AG08396 (cell line): ENCODE data around the gene TNFRSF6B.
"Not testable (repeated sequence)": the region's sequence is repeated elsewhere in the genome, so short reads cannot be mapped to it uniquely, and the experiment has no call there.

Experiments used
- DNase-seq: peaks from one replicate; pipeline ENCODE4 v3.0.0; 2012; ENCODE audit warnings: low spot score, mixed read lengths

TNFRSF6B gene

GRCh38 chr20:63663332-63664066, 33.0 kb upstream of the TNFRSF6B start:
- no peak for DNase-seq

GRCh38 chr20:63664143-63664851, 32.2 kb upstream of the TNFRSF6B start:
- no peak for DNase-seq

DNA sequence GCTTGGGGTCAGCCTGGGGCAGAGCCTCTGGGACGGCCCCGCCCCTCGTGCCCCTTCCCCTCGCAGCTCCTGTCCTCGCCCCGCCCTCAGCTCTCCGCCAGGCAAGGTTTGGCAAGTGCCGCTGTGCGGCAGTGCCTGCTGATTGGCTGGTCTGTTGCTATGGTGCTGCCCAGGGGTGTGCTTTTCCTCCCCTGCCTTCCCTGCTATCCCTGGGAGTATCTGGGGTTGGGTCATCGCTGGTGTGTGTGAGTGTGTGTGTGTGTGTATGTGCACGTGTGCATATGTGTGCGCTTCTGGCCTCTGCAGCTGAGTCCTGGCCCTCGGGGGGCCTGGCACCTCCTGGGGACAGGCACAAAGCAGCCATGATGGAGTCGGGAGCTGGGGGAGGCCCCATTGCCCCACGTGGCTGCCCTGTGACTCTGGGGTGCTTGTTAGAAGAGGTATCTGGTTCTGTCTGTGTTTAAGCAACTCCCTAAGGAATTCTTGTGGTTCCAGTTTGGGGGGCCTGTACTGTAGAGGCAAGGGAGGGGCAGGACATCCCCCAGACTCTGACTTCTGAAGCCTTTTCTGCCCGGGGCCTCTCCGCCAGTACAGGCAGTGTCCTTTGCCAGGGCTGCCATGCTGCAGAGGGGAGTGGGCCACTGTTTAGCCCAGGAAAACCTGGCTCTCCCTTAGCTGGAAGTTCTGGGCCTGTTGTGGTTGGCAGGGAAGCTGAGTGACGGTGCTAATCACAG, 31.4 kb upstream of the TNFRSF6B start:
- DNase-seq = peak; percentile 61

GRCh38 chr20:63665708-63666107, 30.7 kb upstream of the TNFRSF6B start:
- no peak for DNase-seq

- DNase-seq = no peak
These were observed 28.6 kb upstream of the TNFRSF6B start for GRCh38 chr20:63667858-63668257.

GRCh38 chr20:63668351-63668750, 28.1 kb upstream of the TNFRSF6B start:
- no peak for DNase-seq

- DNase-seq = not testable (repeated sequence)
These were observed 24.8 kb upstream of the TNFRSF6B start for GRCh38 chr20:63671695-63672094.

DNA sequence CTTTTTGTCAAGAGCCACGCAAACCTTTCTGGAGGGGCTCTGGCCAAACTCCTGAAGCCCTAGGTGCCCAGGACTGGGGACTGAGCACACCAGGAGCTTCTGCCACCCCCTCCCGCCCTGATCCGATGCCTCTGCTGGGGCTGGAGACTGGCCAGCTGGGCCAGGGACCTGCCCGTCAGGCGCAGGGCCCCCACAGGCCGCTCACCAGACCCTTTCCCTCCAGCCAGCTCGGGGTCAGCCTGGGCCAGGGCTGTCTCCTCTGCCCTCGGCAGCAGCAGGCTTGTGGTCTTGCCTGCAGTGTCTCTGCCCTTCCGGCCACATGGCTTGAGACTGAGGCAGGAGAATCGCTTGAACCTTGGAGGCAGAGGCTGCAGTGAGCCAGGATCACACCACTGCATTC, 23.8 kb upstream of the TNFRSF6B start:
- no peak for DNase-seq

DNA sequence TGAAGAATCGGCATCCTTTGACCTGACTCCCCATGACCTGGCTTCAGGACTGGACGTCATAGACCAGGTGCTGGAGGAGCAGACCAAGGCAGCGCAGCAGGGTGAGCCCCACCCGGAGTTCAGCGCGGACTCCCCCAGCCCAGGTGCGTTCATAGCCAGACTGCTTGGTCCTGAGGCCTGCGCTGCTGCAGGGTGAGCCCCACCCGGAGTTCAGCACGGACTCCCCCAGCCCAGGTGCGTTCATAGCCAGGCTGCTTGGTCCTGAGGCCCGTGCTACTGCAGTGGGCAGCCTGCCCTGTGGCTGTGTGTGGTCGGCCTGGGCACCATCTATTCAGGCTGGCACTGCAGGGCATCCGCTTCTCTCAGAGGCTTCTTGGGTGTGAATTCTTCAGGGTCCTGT, 22.5 kb upstream of the TNFRSF6B start:
- DNase-seq = no peak

GRCh38 chr20:63675681-63676368, 20.6 kb upstream of the TNFRSF6B start:
- no peak for DNase-seq

- DNase-seq = no peak
These were observed 18.4 kb upstream of the TNFRSF6B start for GRCh38 chr20:63678071-63678470.

GRCh38 chr20:63678667-63679465, 17.6 kb upstream of the TNFRSF6B start:
- DNase-seq = no peak

- DNase-seq = no peak
These were observed 16.6 kb upstream of the TNFRSF6B start for GRCh38 chr20:63679799-63680305.

DNA sequence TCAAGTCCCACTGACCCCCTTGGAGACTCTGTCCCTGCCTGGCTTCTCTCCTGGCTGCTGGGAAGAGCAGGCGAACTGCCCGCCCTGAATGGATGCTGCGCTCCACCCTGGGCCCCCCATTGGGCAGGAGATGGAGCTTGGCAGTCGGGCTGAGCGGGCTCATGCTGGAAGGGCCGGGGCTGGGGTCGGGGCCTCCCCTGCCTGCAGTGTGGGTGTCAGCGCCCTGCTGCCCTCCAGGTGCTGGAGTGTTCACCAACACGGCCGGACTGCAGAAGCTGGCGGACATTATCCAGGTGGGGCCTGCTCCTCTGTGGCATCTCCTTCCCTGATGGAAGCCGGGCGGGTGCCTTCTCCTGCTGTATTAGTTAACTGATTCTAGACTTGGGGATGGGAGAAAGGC, 16.0 kb upstream of the TNFRSF6B start:
- DNase-seq = no peak

DNA sequence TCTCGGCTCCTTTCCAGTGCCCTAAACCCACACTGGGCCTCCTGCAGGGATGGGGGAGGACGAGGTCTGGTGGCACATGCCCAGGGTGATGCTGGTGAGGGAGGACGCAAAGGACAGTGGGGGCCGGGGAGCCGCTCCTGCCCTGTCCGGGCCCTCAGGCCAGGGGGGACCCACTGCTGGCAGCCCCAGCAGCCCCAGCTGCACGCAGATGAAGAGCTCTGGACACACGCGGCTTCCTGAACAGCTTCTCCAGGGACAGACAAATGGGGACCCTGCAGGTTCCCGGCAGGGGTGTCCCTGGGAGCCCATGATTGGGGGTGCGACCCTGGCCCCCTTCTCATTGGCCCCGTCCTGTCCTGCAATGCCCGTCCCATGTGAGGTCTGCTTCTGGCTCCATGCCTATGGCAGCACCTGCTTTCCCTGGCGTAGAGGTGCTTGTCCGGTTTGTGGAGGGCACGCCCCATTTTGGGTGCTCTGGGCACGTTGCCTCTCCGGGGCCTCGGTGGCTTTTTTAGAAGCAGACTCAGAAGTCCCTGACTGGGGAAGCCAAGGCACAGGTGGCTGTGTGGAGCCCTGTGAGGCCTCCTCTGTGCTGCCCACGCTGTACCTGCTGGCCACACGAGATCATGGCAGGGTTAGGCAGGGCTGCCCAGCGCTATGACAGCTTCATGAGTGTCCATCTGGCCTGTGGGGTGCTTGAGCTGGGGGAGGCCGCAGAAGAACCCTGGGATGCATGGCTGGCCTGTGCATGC, 15.4 kb upstream of the TNFRSF6B start:
- no peak for DNase-seq

GRCh38 chr20:63681609-63682142, 14.8 kb upstream of the TNFRSF6B start:
- DNase-seq = no peak

GRCh38 chr20:63682384-63683139, 13.9 kb upstream of the TNFRSF6B start:
- peak; percentile 89 for DNase-seq

GRCh38 chr20:63685269-63686026, 11.0 kb upstream of the TNFRSF6B start:
- DNase-seq = no peak

DNA sequence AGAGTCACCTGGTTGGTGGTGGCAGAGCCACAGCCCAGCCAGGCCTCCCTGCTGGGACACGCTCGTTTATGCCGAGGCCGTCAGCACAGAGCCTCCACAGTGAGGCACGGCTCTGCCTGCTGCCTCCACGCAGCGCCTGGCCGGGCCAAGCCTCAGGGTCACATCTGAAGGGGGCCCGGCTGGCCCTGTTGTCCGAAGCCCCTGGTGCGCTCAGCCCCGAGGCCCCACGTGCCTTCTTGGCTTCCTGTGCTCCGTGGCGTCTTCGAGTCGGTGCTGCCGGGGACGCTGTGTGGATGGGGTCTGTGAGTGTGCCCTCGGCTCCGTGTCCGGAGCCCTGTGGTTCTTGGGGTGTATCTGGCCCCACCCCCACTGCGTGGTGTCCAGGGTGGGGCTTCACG, 10.4 kb upstream of the TNFRSF6B start:
- no peak for DNase-seq
